ENCODE results near the gene BBOX1. TPM values are rescaled to one million over a fixed set of nuclear protein-coding genes. Genes with fewer than 3 reads are reported as not detected.
"Not testable (repeated sequence)": the region's sequence is repeated elsewhere in the genome, so short reads cannot be mapped to it uniquely, and the experiment has no call there.

BBOX1 gene
- total RNA-seq, 1 donor: not detected

DNA sequence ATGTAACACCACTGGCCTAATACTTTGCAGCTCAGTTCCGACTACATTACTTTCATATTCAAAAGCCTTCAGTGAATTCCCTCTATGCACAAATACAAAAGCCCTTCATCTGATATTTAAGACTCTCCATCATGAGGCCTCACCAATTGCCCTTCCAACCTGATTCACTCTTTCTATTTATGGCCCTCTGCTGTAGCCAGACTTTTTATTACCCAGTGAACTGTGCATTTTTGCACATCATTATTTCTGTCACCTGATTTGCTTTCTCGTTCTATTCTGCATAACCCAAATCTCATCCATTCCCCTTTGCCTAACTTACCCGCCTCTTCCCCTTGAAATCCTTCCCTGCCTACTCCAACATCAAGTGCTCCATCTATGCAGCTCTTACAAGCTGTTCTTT lies 78.3 kb downstream of the BBOX1 start:
- no peaks in the 10 kb centered on the region for H3K4me1 ChIP-seq (ENCODE audit: insufficient read depth, low read length)
- no peaks in the 10 kb centered on the region for H3K9me3 ChIP-seq (ENCODE audit: low read depth, low read length)
- no peaks in the 10 kb centered on the region for H3K27me3 ChIP-seq (ENCODE audit: insufficient read depth, low read length)
- H3K4me3 ChIP-seq (ENCODE audit: low read length): no peak overlapping the region

DNA sequence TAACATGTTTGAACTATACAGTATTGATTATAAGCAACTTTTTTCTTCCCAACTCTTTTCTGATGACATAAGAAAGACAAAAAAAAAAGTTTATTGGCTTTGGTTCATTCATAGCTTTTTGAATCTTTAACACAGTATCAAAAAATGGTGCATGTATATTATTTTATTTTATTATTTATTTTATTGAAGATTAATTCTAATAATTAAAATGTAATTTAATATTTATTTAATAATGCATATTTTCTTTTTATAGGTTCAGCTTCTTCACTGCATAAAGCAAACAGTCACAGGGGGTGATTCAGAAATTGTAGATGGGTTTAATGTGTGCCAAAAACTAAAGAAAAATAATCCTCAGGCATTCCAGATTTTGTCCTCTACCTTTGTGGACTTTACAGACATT lies 78.8 kb downstream of the BBOX1 start:
- H3K4me3 ChIP-seq (ENCODE audit: low read length): no peak overlapping the region
- H3K4me1 ChIP-seq (ENCODE audit: insufficient read depth, low read length): no peaks in the 10 kb centered on the region

GRCh38 chr11:27120211-27120610 lies 79.6 kb downstream of the BBOX1 start:
- no peaks in the 10 kb centered on the region for H3K4me1 ChIP-seq (ENCODE audit: insufficient read depth, low read length)
- H3K27me3 ChIP-seq (ENCODE audit: insufficient read depth, low read length): no peaks in the 10 kb centered on the region
- H3K4me3 ChIP-seq (ENCODE audit: low read length): no peak overlapping the region
- no peaks in the 10 kb centered on the region for H3K9me3 ChIP-seq (ENCODE audit: low read depth, low read length)

More for the DNA sequence above, 78.8 kb downstream of the BBOX1 start:
- no peaks in the 10 kb centered on the region for H3K9me3 ChIP-seq (ENCODE audit: low read depth, low read length)
- no peaks in the 10 kb centered on the region for H3K27me3 ChIP-seq (ENCODE audit: insufficient read depth, low read length)

GRCh38 chr11:27122001-27122400 lies 81.4 kb downstream of the BBOX1 start:
- Histone ChIP-seq H3K27me3 (ENCODE audit: insufficient read depth, low read length) (no peaks in the 10 kb centered on the region), H3K4me3 (ENCODE audit: low read length) (no peak overlapping the region)

GRCh38 chr11:27124514-27125264 lies 84.1 kb downstream of the BBOX1 start:
- Histone ChIP-seq H3K4me3 (ENCODE audit: low read length) (no peak overlapping the region), H3K9me3 (ENCODE audit: low read depth, low read length) (no peaks in the 10 kb centered on the region), H3K4me1 (ENCODE audit: insufficient read depth, low read length) (no peaks in the 10 kb centered on the region), H3K27me3 (ENCODE audit: insufficient read depth, low read length) (no peaks in the 10 kb centered on the region)

More at GRCh38 chr11:27122001-27122400, 81.4 kb downstream of the BBOX1 start:
- H3K4me1 ChIP-seq (ENCODE audit: insufficient read depth, low read length): no peaks in the 10 kb centered on the region
- no peaks in the 10 kb centered on the region for H3K9me3 ChIP-seq (ENCODE audit: low read depth, low read length)

GRCh38 chr11:27129686-27130085 lies 89.1 kb downstream of the BBOX1 start:
- H3K4me3 ChIP-seq (ENCODE audit: low read length): no peak overlapping the region

GRCh38 chr11:27130806-27131205 lies 90.2 kb downstream of the BBOX1 start:
- Histone ChIP-seq H3K4me3 (ENCODE audit: low read length) (no peak overlapping the region), H3K4me1 (ENCODE audit: insufficient read depth, low read length) (no peaks in the 10 kb centered on the region), H3K9me3 (ENCODE audit: low read depth, low read length) (no peaks in the 10 kb centered on the region), H3K27me3 (ENCODE audit: insufficient read depth, low read length) (no peaks in the 10 kb centered on the region)

More at GRCh38 chr11:27129686-27130085, 89.1 kb downstream of the BBOX1 start:
- Histone ChIP-seq H3K9me3 (ENCODE audit: low read depth, low read length) (no peaks in the 10 kb centered on the region), H3K4me1 (ENCODE audit: insufficient read depth, low read length) (no peaks in the 10 kb centered on the region), H3K27me3 (ENCODE audit: insufficient read depth, low read length) (no peaks in the 10 kb centered on the region)

GRCh38 chr11:27135924-27136329 lies 95.3 kb downstream of the BBOX1 start:
- not testable (repeated sequence) for H3K9me3 ChIP-seq (ENCODE audit: low read depth, low read length); H3K27me3 ChIP-seq (ENCODE audit: insufficient read depth, low read length); H3K4me3 ChIP-seq (ENCODE audit: low read length); H3K4me1 ChIP-seq (ENCODE audit: insufficient read depth, low read length)

- Histone ChIP-seq H3K4me1 (ENCODE audit: insufficient read depth, low read length) (no peaks in the 10 kb centered on the region), H3K9me3 (ENCODE audit: low read depth, low read length) (peaks cover 11% of the 10 kb centered on the region), H3K4me3 (ENCODE audit: low read length) (no peak overlapping the region), H3K27me3 (ENCODE audit: insufficient read depth, low read length) (no peaks in the 10 kb centered on the region)
Measured at GRCh38 chr11:27138716-27139115, 98.1 kb downstream of the BBOX1 start.

- H3K27me3 ChIP-seq (ENCODE audit: insufficient read depth, low read length): no peaks in the 10 kb centered on the region
- H3K4me1 ChIP-seq (ENCODE audit: insufficient read depth, low read length): no peaks in the 10 kb centered on the region
- peaks cover 11% of the 10 kb centered on the region for H3K9me3 ChIP-seq (ENCODE audit: low read depth, low read length)
- H3K4me3 ChIP-seq (ENCODE audit: low read length): no peak overlapping the region
Measured at GRCh38 chr11:27139742-27140367, 99.2 kb downstream of the BBOX1 start.

- Histone ChIP-seq H3K27me3 (ENCODE audit: insufficient read depth, low read length) (no peaks in the 10 kb centered on the region), H3K4me1 (ENCODE audit: insufficient read depth, low read length) (no peaks in the 10 kb centered on the region), H3K9me3 (ENCODE audit: low read depth, low read length) (peaks cover 11% of the 10 kb centered on the region), H3K4me3 (ENCODE audit: low read length) (no peak overlapping the region)
Measured at GRCh38 chr11:27141576-27141975, 101.0 kb downstream of the BBOX1 start.

GRCh38 chr11:27147916-27148315 lies 107.3 kb downstream of the BBOX1 start:
- no peaks in the 10 kb centered on the region for H3K27me3 ChIP-seq (ENCODE audit: insufficient read depth, low read length)
- no peaks in the 10 kb centered on the region for H3K9me3 ChIP-seq (ENCODE audit: low read depth, low read length)
- H3K4me3 ChIP-seq (ENCODE audit: low read length): no peak overlapping the region
- no peaks in the 10 kb centered on the region for H3K4me1 ChIP-seq (ENCODE audit: insufficient read depth, low read length)

DNA sequence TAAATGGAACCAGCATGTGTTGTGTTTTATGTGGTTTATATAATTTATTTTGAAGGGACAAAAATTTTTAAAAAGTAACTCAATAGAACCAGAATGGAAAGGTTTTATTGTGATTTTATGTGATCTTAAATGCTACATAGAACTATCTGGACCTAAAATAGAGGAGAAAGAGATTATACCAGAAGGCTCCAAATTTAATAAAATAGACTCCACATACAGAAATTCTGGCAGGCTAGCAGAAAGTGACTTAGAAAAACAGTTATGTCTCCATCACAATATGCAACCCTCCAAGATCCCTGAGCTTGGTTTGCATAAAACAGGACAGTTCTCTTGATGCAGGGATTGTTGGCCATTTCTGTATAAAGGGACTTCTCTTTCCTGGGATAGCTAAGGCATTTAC lies 107.9 kb downstream of the BBOX1 start:
- no peaks in the 10 kb centered on the region for H3K4me1 ChIP-seq (ENCODE audit: insufficient read depth, low read length)
- no peaks in the 10 kb centered on the region for H3K9me3 ChIP-seq (ENCODE audit: low read depth, low read length)
- H3K27me3 ChIP-seq (ENCODE audit: insufficient read depth, low read length): no peaks in the 10 kb centered on the region
- no peak overlapping the region for H3K4me3 ChIP-seq (ENCODE audit: low read length)

- H3K9me3 ChIP-seq (ENCODE audit: low read depth, low read length): no peaks in the 10 kb centered on the region
- H3K4me1 ChIP-seq (ENCODE audit: insufficient read depth, low read length): no peaks in the 10 kb centered on the region
- H3K27me3 ChIP-seq (ENCODE audit: insufficient read depth, low read length): no peaks in the 10 kb centered on the region
- H3K4me3 ChIP-seq (ENCODE audit: low read length): no peak overlapping the region
Measured at GRCh38 chr11:27150098-27150497, 109.5 kb downstream of the BBOX1 start.

- Histone ChIP-seq H3K27me3 (ENCODE audit: insufficient read depth, low read length) (no peaks in the 10 kb centered on the region), H3K4me1 (ENCODE audit: insufficient read depth, low read length) (no peaks in the 10 kb centered on the region), H3K4me3 (ENCODE audit: low read length) (no peak overlapping the region), H3K9me3 (ENCODE audit: low read depth, low read length) (no peaks in the 10 kb centered on the region)
Measured at GRCh38 chr11:27153136-27153535, 112.5 kb downstream of the BBOX1 start.
